HG03135 (cell line): ENCODE data around the gene HTRA3.

Experiments
- ATAC-seq: cut with Tn5 transposase; IDR thresholded peaks from one replicate; pipeline ENCODE4 v1.9.1; 2021; ENCODE audit warnings: mild to moderate bottlenecking, moderate library complexity; ENCODE audit not compliant: unreplicated experiment

Gene HTRA3

GRCh38 chr4:8269535-8270417 lies at the start of gene HTRA3:
TSS of gene HTRA3 (plus strand) at chr4:8269754. CDS start at chr4:8269969, 215 bp downstream.
- no peak for ATAC-seq

DNA sequence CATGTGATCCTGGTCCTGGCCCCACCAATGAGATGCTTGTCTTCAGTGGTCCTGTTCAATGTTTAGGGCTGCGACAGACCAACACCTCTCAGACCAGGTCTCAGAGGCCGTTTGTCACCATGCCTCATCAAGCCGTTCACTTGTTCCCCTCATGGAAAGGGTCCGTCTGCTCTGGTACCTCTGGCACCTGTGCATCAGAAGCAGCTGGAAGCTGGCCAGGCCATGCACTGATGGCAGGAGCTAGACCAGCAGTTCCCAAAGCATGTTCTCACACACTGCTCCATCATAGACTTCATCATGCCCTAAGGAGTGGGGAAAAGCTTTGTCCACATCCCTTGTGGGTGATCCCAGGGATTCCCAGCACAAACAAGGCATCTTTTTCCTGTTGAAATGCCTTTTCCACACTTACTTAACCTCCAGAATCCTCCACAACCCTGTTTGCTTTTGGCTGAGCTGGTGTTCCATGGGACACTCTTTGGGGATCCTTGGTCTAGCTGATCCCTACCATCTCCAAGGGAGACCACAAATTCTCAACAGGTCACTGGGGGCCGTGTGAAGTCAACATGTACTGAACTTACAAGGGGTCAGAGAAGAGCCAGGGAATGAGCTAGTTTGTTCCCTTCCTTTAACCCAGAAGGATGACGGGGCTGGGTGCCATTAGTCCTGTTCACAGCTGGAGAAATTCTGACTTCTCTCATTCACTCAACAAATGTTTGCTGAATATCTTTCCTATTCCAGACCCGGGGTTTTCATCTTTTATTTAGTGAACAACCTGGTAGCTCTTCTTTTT lies 48.7 kb upstream of the HTRA3 start:
- no peak for ATAC-seq

GRCh38 chr4:8221476-8221875 lies 48.1 kb upstream of the HTRA3 start:
- ATAC-seq = no peak

GRCh38 chr4:8221985-8222384 lies 47.6 kb upstream of the HTRA3 start:
- no peak for ATAC-seq

DNA sequence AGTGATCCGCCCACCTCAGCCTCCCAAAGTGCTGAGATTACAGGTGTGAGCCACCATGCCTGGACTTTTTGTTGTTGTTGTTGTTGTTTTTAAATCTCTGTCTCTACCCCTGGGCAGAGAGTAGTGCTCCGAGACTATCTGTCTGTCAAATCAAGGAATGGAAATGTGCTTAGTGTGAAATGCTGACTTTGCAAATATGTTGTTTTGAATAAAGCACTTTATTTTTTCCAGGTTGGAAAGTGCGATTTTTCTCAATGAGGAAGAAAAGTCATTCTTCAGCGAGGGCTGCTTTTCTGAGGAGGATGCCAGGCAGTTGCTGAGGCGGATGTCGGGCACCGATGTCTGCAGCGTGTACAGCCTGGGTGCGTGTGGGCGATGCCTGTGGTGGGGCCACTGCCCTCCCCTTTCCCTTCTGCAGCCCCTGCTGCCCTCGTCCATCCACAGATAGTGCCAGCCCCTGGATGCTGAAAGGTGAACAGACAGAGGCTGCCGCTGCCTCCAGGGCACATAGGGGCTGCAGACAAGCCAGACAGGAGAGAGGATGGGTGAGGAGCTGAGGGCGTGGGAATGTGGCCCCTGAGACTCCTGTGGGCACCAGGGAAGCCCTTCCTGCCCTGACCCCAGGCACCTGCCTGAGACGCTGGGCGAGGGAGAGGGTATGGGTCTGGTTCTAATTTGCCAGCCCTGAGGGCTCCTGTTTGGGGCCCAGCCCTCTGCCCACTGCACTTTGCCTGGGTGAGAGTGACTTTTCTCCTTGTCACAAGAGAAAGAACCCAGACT lies 46.8 kb upstream of the HTRA3 start:
- ATAC-seq = no peak

DNA sequence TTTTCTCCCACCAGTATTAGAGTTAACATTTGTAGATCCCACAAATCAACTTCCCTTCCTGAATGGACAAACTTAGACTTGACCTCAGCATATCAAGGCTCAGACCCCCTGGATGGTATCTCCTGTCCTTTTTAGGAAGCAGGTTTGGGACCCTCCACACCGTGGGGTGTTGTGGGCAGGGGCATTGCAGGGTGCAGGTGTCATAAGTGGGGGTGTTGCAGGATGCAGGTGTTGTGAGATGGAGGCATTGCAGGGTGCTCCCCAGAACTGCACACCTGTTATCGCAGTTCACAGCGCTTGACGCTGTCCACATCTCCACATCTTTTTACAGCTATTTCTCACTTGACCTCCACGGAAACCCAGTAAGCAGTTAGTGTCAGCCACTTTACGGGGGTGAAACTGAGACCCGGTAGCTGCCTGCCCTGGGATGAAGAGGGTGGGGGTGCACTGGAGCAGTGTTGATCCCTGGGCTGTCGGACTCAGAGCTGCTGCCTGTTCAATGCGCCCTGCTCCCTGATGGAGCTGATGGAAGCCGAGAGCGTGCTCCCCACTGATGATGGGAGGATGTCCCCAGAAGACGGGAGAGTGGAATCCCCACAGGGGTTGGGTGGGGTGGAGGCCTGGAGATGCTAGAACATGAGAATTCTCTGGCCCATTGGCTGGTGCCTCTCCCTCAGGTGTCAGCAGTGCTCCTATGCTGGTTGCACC lies 45.1 kb upstream of the HTRA3 start:
- ATAC-seq = no peak

DNA sequence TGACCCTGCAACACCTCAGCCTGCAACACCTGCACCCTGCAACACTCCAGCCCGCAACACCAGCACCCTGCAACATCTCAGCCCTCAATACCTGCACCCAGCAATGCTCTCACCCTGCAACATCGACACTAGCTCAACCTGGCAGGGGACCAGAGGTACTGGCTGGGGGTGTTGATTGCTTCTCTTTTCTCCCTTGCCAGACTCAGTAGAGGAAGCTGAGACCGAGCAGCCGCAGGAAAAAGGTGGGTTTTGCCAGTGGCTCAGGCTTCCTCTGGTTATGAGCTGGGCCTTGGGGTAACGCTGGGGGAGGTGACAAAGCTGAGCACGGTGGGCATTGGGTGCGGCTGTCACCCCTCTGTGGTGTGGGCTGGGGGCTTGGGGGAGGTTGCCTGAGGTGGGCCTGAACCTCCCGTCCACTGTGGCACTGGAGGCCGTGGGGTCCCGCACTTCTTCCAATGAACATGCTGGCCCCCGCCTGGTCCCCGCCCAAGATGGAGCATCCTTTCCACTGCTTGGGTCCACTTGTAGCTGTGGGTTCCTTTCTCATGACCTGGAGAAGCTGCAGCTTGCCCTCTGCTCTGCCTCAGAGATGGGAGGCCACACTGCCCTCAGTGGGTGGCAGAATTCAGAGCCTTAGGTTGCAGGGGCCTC lies 44.5 kb upstream of the HTRA3 start:
- no peak for ATAC-seq

GRCh38 chr4:8225706-8226443 lies 43.7 kb upstream of the HTRA3 start:
- no peak for ATAC-seq

GRCh38 chr4:8227201-8227770 lies 42.3 kb upstream of the HTRA3 start:
- no peak for ATAC-seq

- no peak for ATAC-seq
Measured at GRCh38 chr4:8227771-8228318, 41.7 kb upstream of the HTRA3 start.

GRCh38 chr4:8228319-8229250 lies 41.0 kb upstream of the HTRA3 start:
- ATAC-seq = peak; percentile 66

DNA sequence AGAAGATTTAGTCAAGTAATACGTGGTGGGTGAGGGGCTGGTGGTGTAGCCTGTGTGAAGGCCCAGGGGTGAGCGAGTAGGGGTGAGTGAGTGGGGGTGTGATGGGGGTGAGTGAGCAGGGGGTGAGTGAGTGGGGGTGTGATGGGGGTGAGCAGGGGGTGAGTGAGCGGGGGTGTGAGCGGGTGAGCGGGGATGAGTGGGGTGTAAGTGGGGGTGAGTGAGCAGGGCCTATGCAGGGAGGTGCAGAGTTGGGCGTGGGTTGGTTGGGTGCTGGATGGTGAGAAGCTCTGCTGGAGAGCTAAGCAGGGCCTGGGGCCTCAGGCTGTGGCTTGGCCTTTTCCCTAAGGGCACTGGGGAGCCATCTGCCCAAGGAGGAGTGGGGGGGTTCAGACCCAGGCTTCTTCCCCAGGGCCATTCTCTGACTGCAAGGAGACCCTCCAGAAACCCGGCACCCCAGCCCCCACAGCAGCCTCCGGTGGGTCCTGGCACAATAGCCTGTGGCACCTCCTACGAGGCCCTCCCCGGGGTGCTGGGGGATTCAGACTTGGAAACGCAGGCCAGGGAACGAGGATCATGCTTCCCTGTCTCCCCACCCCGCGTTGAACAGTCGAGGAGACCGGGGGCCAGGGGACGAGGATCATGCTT lies 40.1 kb upstream of the HTRA3 start:
- ATAC-seq = no peak

DNA sequence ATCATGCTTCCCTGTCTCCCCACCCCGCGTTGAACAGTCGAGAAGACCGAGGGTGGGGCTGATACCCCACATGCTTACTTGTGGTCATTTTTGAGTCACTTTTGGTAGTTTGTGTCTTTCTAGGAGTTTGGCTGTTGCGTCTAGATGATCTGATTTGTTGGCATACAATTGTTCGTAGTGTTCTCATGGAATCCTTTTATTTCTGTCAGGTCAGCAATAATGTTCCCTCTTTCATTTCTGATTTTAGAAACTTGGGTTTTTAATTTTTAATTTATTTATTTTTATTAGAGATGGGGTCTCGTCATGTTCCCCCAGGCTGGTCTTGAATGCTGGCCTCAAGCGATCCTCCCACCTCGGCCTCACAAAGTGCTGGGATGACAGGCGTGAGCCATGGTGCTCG lies 39.5 kb upstream of the HTRA3 start:
- no peak for ATAC-seq

- ATAC-seq = no peak
Measured at GRCh38 chr4:8230891-8231290, 38.7 kb upstream of the HTRA3 start.

GRCh38 chr4:8231551-8232049 lies 38.0 kb upstream of the HTRA3 start:
- ATAC-seq = no peak

GRCh38 chr4:8232748-8233147 lies 36.8 kb upstream of the HTRA3 start:
- ATAC-seq = no peak
